Ishikawa (cell line): ENCODE measurements around the gene ESF1.

Experiments used
- CEBPB ChIP-seq: IDR thresholded peaks from 2 replicates; pipeline ENCODE4 v1.6.1; 2012
- CREB1 ChIP-seq: IDR thresholded peaks from 2 replicates; pipeline ENCODE4 v1.6.1; 2012; ENCODE audit warnings: low read depth
- EGR1 ChIP-seq: IDR thresholded peaks from 2 replicates; pipeline ENCODE4 v1.6.1; 2012
- EP300 ChIP-seq: IDR thresholded peaks from 2 replicates; pipeline ENCODE4 v1.6.1; 2012; ENCODE audit warnings: borderline replicate concordance
- FOXM1 ChIP-seq: IDR thresholded peaks from 2 replicates; pipeline ENCODE4 v1.6.1; 2012; ENCODE audit warnings: low read depth, borderline replicate concordance
- MAX ChIP-seq: IDR thresholded peaks from 2 replicates; pipeline ENCODE4 v1.6.1; 2012
- NFIC ChIP-seq: IDR thresholded peaks from 2 replicates; pipeline ENCODE4 v1.6.1; 2012
- RAD21 ChIP-seq: IDR thresholded peaks from 2 replicates; pipeline ENCODE4 v1.6.1; 2012; ENCODE audit warnings: low read depth
- REST ChIP-seq: IDR thresholded peaks from 2 replicates; pipeline ENCODE4 v1.6.1; 2012; ENCODE audit warnings: low read depth, mild to moderate bottlenecking
- TAF1 ChIP-seq: IDR thresholded peaks from 2 replicates; pipeline ENCODE4 v1.6.1; 2012; ENCODE audit warnings: low read depth, mild to moderate bottlenecking
- TCF12 ChIP-seq: IDR thresholded peaks from 2 replicates; pipeline ENCODE4 v1.6.1; 2012; ENCODE audit warnings: low read depth
- TEAD4 ChIP-seq: IDR thresholded peaks from 2 replicates; pipeline ENCODE4 v1.6.1; 2012
- USF1 ChIP-seq: IDR thresholded peaks from 2 replicates; pipeline ENCODE4 v1.6.1; 2012
- YY1 ChIP-seq: IDR thresholded peaks from 2 replicates; pipeline ENCODE4 v1.6.1; 2012; ENCODE audit warnings: low read depth
- ZBTB7A ChIP-seq: IDR thresholded peaks from 2 replicates; pipeline ENCODE4 v1.6.1; 2012; ENCODE audit warnings: low read depth

Gene ESF1

GRCh38 chr20:13788167-13788834 is 3.6 kb upstream of the ESF1 start:
- TF ChIP-seq FOXM1: no peak
- TF ChIP-seq NFIC: no peak
- no peak for TF ChIP-seq ZBTB7A
- no peak for TF ChIP-seq TCF12
- TF ChIP-seq CREB1: no peak
- no peak for TF ChIP-seq EP300
- TF ChIP-seq YY1: no peak
- TF ChIP-seq USF1: no peak
- TF ChIP-seq EGR1: no peak
- TF ChIP-seq MAX: no peak
- TF ChIP-seq REST: no peak
- TF ChIP-seq TEAD4: no peak
- no peak for TF ChIP-seq RAD21
- TF ChIP-seq CEBPB: no peak

GRCh38 chr20:13786143-13786828 is 1.6 kb upstream of the ESF1 start:
- TF ChIP-seq CEBPB: no peak
- TF ChIP-seq ZBTB7A: no peak
- TF ChIP-seq RAD21: no peak
- no peak for TF ChIP-seq FOXM1
- TF ChIP-seq REST: no peak
- no peak for TF ChIP-seq YY1
- no peak for TF ChIP-seq USF1
- TF ChIP-seq TEAD4: no peak
- TF ChIP-seq TAF1: no peak

GRCh38 chr20:13784271-13784892 is 337 bp downstream of the ESF1 start:
- TF ChIP-seq RAD21 (no peak), CEBPB (no peak), TEAD4 (no peak), USF1 (no peak)

GRCh38 chr20:13783528-13783927 is 1.2 kb downstream of the ESF1 start:
- TF ChIP-seq CREB1 (no peak), FOXM1 (no peak), TCF12 (no peak), USF1 (no peak), MAX (no peak), YY1 (no peak), TAF1 (no peak), TEAD4 (no peak), CEBPB (no peak), EP300 (no peak), ZBTB7A (no peak), RAD21 (no peak), REST (no peak), EGR1 (no peak), NFIC (no peak)
